ENCODE results near the gene FBN1.

- no peak for TF ChIP-seq CTCF (conservative IDR thresholded peaks at IDR 0.05; ENCODE audit: low read depth, low read length)
- no peak for TF ChIP-seq EZH2 (IDR thresholded peaks at IDR 0.05; ENCODE audit: low read length, unreplicated experiment)
Measured at GRCh38 chr15:48657950-48658591, 12.6 kb upstream of the FBN1 start.
